ENCODE results near the gene ACTRT2.

Gene ACTRT2

DNA sequence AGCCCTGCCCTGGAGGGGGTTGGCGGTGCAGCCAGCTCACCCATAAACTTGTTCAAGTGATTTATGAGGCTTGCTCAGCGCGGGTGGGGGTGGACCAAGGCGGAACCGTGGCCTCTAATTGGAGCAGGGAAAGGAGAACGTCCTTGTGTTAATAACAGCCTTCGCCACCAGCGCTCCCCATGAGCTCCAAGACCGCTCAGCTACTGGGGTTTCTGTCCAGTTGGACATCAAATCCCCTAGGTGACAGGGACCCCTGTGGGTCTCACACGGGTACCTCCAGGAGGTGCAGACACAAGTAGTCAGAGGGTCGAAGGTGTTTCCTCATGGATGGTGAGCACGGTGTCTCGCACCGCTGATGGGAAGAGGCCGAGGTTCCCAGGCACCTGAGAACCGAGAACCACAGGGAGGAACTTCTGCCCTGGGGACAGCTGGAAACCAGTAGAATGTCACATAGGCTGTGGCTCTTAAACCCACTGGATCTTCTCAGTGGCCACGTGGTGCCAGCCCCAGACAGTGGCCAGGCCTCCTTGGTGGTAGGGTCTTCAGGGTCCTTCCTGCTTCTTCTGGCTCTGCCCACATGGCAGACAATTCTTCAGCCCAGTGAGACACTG lies 3.7 kb upstream of the ACTRT2 start:
- no peak for DNase-seq (ENCODE audit: low read depth, low spot score)

DNA sequence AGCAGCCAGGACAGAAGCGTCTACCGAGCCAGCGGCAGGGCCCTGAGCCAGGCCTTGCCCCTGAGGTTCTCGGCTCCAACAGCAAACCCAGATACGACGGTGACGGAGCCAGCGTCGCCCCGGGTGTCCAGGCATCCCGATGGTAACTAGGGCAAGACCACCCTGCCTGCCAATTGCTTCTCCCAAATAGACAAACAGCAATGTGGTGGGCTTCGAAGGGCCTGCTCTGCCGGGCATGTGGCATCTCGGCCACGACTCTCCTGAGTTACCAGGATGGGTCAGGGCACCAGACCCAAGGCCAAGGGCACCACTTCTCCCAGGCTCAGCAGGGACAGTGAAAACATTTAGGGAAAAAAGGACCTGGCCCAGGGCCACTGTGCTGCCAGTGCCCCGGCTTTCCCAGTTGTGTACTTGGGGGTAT lies 3.2 kb upstream of the ACTRT2 start:
- no peak for DNase-seq (ENCODE audit: low read depth, low spot score)

DNA sequence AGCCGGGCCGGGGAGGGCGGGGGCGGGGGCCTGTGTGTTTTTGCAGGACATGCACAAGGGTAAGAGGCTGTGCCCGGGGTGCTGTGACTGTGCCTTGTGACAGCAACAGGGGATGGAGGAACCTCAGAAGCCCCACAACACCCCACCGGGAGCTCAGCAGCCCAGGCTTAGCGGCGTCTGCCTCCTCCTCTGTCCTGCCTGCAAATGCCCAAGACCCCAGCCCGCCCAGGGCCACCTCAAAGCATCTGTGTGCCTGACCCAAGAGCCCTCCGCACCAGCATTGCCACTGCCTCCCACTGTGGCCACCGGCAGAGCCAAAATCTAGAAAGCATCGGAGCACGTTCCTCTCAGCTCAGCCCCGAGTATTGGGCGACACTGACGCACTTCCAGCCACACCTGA lies 2.7 kb upstream of the ACTRT2 start:
- DNase-seq (ENCODE audit: low read depth, low spot score) = no peak

DNA sequence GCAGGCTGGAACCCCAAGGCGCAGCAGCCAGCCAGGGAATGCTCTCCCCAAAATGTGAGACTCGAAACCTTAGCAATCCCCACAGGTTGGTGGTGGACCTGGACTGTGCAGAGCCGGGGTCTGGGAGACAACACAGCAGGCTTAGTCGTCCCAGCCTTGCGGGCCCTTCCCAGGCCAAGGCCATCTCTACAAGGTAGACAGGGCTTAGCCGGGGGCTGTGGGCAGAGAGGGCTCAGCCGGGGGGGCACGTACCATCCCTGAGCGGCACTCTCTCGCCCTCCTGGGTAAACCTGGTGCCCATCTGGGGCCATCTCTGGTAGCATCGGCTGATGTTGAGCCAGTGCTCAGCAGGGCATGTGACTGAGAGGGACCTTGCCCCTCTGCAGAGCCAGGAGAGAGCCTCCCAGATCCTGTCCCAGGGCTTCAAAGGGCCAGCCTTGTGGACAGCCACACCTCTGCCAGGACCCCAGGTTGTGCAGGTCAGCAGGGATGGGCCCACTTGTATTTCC lies 2.2 kb upstream of the ACTRT2 start:
- DNase-seq (ENCODE audit: low read depth, low spot score) = no peak

DNA sequence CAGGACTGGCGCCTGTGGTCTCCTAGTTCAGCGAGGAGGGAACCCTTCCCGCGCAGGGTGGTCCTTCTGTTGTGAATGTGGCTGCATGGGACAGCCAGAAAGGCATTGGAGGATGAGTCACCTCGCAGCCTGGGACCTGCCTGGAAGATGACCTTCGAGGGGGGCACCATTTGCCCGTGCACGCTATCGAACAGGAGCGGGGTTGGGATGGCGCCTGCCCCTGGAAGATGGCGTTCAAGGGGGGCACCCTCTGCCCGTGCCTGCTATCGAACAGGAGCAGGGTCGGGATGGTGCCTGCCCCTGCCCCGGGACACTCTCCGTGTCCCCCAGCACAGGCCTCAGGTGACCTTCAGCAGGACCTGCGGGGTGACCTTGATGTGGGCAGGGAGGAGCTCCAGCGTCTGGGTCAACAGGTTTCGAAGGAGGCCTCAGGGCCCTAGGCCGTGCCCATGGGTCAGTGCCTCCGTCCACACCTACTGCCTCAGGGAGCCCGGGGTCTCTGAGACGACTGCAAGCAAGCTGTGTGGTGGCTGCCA lies 1.7 kb upstream of the ACTRT2 start:
- no peak for DNase-seq (ENCODE audit: low read depth, low spot score)

DNA sequence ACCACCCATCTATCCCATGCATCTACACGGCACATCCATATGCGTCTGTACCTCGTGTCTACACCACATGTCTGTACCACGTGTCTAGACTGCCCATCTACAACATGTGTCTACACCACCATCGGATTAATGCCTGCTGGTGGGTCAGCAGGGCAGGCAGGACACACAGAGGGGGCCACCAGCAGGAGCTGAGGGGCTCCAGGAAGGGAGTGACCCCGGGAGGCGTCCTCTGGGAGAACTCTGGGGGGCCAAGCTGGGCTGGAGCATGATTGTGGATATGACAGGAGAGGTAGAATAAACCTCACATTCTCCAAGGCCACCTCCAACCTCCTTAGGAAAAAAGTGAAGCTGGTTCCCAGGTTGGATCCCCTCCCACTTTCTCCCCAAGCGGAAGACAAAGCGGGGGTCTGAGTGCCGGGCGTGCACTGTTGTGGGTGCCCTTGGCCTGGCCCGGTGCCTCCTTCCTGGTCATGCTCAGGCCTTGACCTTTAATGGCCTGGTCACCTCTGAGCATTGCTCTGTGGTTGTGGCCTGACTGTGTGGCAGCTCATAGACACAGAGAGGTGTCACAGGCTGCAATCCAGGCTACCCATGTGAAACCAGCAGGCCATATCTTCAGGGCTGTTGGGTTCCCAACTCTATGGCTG lies 881 bp upstream of the ACTRT2 start:
- DNase-seq (ENCODE audit: low read depth, low spot score) = no peak

DNA sequence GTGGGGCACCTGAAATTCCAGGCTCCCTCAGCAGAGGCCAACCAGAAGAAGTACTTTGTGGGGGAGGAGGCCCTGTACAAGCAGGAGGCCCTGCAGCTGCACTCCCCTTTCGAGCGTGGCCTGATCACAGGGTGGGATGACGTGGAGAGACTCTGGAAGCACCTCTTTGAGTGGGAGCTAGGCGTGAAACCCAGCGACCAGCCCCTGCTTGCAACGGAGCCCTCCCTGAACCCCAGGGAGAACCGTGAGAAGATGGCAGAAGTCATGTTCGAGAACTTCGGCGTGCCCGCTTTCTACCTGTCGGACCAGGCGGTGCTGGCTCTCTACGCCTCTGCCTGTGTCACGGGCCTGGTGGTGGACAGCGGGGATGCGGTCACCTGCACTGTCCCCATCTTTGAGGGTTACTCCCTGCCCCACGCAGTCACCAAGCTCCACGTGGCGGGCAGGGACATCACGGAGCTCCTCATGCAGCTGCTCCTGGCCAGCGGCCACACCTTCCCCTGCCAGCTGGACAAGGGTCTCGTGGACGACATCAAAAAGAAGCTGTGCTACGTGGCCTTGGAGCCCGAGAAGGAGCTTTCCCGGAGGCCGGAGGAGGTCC lies 634 bp downstream of the ACTRT2 start:
- DNase-seq (ENCODE audit: low read depth, low spot score) = no peak

DNA sequence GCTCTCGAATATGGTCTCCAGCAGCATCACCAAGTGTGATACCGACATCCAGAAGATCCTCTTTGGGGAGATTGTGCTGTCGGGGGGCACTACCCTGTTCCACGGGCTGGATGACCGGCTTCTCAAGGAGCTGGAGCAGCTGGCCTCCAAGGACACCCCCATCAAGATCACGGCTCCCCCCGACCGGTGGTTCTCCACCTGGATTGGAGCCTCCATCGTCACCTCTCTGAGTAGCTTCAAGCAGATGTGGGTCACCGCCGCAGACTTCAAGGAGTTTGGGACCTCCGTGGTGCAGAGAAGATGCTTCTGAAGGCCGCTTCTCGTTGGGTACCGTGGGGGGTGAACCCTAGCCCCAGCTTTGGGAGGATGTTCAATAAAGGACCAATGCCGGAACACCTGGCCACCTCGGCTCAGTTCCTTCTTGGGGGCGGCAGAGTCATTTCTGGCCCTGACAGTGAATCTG lies 1.3 kb downstream of the ACTRT2 start:
- DNase-seq (ENCODE audit: low read depth, low spot score) = no peak

DNA sequence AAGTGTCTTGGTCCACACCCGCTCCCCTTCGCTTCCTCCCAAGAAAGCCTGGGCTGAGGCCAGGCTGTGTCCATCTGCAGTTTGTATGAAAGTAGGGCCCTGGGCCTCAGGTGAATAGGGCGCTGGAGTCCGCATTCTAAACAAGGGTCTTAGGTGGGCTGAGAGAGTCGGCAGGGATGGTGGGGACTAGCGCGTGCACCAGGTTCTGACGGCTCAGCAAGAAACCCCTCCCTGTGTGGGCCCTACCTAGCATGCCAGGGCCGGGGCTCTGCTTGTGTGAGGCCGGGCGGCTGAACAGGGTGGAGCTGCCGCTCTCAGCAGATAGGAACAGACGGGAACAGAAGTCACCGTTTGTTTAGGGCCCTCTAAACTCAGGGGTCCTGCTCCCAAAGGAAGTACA lies 1.7 kb downstream of the ACTRT2 start:
- no peak for DNase-seq (ENCODE audit: low read depth, low spot score)

DNA sequence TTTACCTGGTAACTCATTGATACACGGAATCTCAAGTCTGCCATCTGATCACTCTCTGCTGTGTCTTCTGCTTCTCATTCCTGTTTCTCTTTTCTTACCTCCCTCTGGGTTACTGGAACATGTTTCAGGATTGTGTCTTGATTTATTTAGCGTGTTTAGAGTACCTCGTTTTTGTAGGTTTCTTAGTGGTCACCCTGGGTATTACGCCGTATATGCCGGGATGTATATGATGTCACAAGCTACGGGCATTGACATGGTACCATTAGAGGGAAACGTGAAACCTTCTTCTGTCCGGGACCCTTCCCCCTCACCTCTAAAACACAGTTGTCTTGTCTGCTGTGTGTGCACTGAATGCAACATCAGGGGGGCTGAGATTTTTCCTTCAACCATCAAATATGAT lies 2.8 kb downstream of the ACTRT2 start:
- no peak for DNase-seq (ENCODE audit: low read depth, low spot score)

DNA sequence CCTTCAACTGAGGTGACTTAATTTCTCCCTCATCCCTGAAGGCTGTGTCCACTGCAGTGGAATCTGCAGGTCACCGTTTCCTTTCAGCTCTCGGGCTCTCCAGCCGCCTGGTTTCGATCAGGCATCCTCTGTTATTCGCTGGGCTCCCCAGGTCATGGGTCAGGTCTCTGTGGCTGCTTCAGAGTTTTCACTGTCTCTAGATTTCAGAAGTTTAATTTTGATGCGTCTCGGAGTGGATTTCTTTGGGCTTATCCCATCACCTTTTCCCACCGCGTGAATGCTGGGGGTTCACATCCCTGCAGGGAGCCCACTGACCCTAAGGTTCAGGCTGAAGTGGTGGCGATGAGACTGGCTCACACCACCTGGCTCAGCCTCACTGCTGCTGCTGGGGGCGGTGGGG lies 3.3 kb downstream of the ACTRT2 start:
- DNase-seq (ENCODE audit: low read depth, low spot score) = no peak

DNA sequence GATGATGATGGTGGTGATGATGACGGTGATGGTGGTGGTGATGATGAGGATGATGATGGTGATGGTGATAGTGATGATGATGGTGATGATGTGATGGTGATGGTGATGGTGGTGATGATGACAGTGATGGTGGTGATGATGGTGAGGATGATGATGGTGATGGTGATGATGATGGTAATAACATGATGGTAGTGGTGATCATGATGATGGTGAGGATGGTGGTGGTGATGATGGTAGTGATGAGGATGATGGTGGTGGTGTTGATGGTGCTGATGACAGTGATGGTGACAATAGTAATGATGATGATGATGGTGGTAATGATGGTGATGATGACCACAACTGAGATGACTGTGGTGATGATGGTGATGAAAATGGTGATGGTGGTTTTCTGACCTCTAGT lies 4.9 kb downstream of the ACTRT2 start:
- no peak for DNase-seq (ENCODE audit: low read depth, low spot score)

DNA sequence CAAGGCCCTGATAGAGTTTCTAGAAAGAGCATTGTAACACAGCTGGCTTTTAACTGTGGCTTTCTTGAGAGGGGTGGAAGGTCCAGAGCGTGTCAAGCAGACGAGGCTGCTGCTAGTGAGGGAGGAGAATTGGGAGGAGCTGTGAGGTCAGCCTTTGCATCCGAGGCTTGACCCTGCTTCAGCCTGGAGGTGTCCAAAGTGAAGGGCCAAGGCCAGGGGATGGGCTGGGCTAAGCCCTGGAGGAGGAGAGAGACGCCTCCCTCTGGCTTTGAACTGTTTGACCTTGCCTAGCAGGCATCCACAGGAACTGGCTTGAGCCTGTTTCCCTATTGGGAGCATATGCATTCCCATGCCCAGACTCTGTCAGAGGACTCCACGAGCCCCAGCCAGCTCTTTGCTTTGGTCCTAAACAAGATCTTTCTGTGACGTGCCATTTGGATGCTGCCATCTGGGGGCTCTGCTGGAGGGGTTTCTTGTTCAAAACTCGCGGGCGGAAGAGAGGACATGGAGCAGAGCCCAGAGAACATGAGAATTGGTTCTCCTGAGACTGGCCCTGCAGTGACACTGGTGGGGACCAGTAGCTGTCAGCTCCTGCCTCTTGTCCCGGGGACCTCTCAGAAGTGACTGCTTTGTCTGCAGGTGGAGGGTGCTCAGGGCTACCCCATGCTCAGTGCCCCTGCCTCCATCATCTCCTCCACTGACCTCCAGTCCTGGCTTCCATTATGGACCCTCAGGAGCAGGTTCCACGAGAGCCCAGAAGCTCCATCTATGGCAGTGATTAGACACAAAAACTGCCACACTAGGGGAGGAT lies 5.5 kb downstream of the ACTRT2 start:
- no peak for DNase-seq (ENCODE audit: low read depth, low spot score)

DNA sequence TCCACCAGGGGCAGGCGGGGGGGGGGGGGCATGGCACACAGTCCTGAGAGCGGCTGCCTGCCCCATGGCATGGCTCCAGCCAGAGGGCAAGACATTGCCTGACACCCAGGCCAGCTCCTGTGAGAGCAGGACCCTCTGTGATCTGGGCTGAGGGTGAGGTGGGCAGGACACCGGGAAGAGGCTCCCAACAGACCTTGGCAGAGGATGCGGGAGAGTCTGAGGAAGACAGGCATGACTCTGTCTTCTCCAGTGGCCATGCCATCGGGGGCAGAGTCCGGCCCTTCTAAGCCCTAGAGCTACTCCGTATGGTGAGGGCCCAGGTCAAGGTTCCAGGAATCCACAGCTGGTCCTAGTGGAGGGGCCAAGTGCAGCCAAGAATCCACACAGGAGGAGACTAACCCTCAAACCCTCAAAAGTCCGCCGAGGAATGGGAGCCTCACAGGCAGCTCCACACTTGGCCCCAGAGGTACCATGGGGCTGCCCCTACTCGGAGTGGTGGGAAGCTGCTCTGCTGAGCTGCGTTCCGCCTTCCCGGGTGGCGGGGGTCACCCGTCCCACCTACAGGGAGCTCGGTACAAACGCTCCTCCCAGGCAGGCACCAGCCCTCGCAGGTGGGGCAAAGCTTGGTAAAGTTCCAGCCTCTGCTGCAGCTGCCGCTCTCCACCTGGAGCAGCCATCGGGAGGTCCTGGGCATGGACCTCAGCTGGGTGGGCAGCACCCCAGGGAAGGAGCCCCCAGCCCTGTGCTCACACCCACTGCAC lies 6.5 kb downstream of the ACTRT2 start:
- no peak for DNase-seq (ENCODE audit: low read depth, low spot score)

DNA sequence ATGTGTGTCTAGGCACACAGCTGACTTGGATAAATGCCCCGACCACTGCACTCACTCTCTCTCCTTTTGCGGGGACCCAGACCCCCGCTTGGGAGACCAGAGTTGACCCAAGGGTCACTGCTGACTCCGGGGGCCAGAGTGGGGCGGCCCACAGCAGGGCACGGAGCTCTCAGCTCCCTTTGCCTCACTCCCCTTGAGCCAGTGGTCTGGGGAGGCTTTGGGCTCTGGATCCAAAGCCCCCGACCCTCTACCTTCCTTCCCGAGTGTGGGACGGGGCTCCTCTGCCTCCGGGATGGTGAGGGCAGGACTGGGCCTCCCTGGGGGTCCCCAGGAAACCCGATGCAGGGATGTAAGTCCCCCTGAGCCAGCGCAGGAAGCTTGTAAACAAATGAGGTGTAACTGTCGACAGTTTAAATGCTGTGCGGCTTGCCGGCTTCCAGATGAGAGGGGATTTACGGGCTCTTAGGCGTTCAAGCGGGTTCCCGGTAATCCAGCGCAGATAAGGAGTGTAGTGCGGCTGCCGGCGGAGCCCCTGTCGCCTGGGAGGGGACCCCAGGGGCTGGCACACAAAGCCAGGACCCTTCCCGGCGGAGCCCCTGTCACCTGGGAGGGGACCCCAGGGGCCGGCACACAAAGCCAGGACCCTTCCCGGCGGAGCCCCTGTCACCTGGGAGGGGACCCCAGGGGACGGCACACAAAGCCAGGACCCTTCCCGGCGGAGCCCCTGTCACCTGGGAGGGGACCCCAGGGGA lies 7.4 kb downstream of the ACTRT2 start:
- no peak for DNase-seq (ENCODE audit: low read depth, low spot score)

DNA sequence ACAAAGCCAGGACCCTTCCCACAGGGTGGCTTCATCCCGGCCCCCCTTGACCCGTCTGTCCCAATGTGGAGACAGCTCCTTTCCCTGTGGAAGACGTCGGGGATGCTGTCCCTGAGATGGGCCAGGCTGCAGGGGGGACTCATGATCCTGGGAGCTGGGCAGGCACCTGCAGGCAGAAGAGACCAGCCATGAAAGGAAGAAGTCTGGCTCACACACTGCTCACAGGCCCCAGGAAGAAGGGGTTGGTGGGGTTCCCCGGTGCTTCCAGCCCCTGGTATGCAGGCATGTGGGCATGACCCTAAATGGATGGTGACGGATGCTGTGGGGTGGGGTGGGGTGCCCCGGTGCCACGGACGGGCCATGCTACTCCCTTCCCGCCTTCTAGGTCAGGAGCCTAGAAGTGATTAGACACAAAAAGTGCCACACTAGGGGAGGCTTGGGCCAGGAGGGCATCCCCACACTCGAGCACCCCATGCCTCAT lies 8.3 kb downstream of the ACTRT2 start:
- no peak for DNase-seq (ENCODE audit: low read depth, low spot score)

DNA sequence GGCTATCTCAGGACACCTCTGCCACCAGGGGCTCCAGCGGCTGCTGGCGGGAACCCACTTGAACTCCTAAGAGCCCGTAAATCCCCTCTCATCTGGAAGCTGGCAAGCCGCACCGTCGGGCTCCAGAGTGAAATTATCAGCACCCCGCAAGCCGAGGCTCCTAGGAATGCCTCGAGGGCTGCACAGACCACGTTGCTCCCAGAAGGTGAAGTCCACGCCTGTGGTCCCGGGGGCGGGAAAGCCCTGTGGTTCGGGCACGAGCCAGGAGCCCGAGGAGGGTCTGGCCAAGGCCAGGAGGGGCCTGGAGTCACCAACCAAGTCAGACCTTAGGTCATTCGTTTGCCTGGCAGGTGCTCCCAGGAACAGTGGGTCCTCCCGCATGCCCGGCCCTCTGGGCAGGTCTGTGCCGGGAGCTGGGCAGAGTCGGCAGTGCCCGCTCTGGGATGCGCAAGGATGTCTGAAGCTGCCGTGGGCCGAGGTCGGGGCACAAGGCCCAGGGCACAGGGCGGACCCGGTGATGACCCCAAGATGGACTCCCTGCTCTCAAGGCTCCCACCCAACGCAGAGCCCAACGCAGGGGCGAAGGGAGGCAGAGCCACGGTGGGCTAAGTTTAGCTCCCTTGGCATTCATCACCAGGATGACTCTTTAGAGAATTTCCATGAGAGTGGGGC lies 8.9 kb downstream of the ACTRT2 start:
- DNase-seq (ENCODE audit: low read depth, low spot score) = no peak

DNA sequence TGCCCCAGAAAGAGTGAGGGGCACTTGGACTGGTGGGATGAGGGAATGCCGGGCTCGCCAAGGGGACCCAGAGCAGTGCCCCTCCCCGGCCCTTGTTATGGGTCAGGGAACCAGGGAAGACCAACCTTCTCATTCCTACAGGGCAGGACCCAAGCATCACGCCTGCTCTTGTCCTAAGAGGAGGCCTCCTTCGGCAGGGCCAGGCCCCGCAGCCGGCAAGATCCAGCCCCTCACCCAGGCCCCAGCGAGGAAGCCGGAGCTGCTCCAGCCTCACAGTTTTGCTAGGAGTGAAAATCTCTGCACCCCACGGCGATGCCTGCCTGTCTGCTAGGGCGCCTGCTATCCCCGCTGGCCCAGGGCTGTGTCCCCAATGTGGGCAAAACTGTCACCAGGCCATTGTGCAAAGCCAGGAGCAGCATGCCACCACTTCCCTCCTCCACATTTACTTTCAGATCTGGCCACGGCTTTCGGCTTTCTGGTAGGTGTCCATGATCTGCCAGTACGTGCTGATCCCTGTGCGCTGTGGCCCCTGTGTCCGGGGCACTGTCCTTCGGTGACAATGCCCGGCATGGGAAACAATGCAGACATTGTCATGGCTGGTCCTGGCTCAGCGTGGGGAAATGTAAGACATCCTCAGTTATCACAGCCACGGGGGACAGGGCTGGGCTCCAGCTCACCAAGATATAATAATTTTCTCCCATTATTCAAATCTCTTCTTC lies 9.6 kb downstream of the ACTRT2 start:
- no peak for DNase-seq (ENCODE audit: low read depth, low spot score)

All from iPS DF 19.7 (cell line).